ENCODE measurements around the gene RASGRF1. TPM values are rescaled to one million over a fixed set of nuclear protein-coding genes. Genes with fewer than 3 reads are reported as not detected.

The RASGRF1 gene
- total RNA-seq, 4 donors from 2014 or later, result 0.13 to 0.23 TPM; not detected in 2

DNA sequence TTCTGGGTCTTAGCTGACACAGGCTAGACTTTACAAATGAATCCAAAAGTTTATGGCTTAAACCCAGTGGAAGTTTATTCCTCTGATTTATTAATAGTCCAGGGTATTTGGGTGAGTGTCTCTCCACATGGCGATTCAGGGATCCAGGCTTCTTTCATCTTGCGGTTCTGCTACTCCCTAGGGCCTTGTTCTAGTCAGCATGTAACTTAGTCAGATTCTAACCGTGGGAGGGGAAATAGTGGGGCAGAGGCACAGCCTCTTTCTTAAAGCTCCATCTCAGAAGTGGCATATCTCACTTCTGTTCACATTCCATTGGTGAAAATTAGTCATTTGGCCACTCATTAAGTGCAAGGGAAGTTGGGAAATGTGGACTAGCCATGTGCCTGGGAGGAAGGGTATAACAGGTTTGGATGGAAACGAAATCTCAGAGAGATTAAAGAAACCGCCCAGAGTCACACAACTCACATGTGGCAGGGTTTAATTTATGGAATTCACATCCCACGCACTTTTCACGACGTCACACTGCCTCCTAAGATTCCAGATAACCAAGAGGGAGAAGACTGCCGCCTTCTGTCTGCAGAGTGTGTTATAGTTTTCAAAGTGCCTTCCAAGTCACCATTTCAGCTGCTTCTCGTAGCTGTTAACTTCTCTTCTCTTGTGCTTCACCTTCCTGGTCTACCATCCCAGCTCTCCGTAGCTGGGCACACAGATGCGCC is 11.4 kb upstream of the RASGRF1 start:
- Histone ChIP-seq H3K27ac (no peak overlapping the region), H3K4me1 (no peaks in the 10 kb centered on the region), H3K4me3 (no peak overlapping the region), H3K27me3 (peaks cover 84% of the 10 kb centered on the region), H3K9me3 (no peaks in the 10 kb centered on the region), H3K36me3 (no peaks in the 10 kb centered on the region)
- 72 to 78% methylated on average over 10 to 12 of the region's 12 CpGs for WGBS, 2 donors (ENCODE audit: low coverage in 1 of 2)
- ATAC-seq, result no peak
- TF ChIP-seq POLR2AphosphoS5 (IDR thresholded peaks at IDR 0.05) (no peak), POLR2A (IDR thresholded peaks at IDR 0.05) (no peak), EP300 (IDR thresholded peaks at IDR 0.05) (no peak)
- TF ChIP-seq, protein P1, sequence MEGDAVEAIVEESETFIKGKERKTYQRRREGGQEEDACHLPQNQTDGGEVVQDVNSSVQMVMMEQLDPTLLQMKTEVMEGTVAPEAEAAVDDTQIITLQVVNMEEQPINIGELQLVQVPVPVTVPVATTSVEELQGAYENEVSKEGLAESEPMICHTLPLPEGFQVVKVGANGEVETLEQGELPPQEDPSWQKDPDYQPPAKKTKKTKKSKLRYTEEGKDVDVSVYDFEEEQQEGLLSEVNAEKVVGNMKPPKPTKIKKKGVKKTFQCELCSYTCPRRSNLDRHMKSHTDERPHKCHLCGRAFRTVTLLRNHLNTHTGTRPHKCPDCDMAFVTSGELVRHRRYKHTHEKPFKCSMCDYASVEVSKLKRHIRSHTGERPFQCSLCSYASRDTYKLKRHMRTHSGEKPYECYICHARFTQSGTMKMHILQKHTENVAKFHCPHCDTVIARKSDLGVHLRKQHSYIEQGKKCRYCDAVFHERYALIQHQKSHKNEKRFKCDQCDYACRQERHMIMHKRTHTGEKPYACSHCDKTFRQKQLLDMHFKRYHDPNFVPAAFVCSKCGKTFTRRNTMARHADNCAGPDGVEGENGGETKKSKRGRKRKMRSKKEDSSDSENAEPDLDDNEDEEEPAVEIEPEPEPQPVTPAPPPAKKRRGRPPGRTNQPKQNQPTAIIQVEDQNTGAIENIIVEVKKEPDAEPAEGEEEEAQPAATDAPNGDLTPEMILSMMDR (IDR thresholded peaks at IDR 0.05), result no peak

DNA sequence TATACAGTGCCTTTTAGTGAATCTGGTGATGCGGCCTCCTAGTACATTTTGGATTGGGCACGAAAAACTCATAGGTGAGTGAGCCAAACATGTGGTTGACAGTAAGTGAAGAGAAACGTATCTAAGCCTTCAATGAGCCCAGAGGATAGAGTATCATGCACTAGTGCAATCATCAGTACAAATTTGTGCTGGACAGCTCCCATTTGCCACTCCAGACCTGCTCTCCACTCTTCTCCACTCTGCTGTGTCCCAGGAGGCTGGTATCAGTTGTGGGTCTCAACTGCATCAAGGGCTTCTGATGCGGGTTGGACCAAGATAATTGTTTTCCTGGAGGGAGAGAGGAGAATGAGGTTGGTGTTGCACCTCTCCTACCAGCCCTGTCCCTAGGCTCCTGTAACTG is 9.1 kb upstream of the RASGRF1 start:
- peaks cover 71% of the 10 kb centered on the region for H3K27me3 ChIP-seq
- no peaks in the 10 kb centered on the region for H3K36me3 ChIP-seq
- H3K9me3 ChIP-seq, result no peaks in the 10 kb centered on the region
- H3K27ac ChIP-seq, result no peak overlapping the region
- ATAC-seq, result no peak
- no peak overlapping the region for H3K4me3 ChIP-seq
- TF ChIP-seq POLR2A (IDR thresholded peaks at IDR 0.05) (no peak), EP300 (IDR thresholded peaks at IDR 0.05) (no peak)
- 0 to 75% methylated on average over 1 to 2 of the region's 4 CpGs for WGBS, 2 donors (ENCODE audit: low coverage in 1 of 2)
- no peaks in the 10 kb centered on the region for H3K4me1 ChIP-seq

DNA sequence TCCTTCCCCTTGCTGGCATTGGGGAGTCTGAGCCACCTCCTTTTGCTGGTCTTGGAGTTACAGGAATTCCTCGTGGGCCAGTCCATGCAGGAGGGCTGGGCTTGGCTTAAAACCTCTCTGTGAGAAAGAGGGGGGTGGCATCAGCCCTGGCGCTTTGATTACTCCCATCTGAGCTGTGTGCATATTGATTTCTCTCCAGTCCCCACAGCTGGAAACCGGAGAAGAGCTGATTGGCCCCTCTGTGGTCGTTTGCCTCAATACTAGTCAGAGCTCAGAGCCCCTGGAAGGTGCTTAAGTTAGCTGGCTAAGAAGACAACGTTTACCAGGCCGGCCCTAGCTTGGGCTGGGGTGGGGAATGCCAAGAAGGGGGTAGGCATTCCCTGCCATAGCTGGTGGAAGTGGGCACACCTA is 4.0 kb upstream of the RASGRF1 start:
- Histone ChIP-seq H3K4me1 (peaks cover 0 to 22% (median 15%) of the 10 kb centered on the region in 3 donors), H3K36me3 (no peaks in the 10 kb centered on the region), H3K27ac (no peak overlapping the region), H3K4me3 (no peak overlapping the region), H3K27me3 (peaks cover 77% of the 10 kb centered on the region), H3K9me3 (no peaks in the 10 kb centered on the region)
- TF ChIP-seq EP300 (IDR thresholded peaks at IDR 0.05) (no peak), POLR2AphosphoS5 (IDR thresholded peaks at IDR 0.05) (no peak), POLR2A (IDR thresholded peaks at IDR 0.05) (no peak)
- TF ChIP-seq, protein P1 (IDR thresholded peaks at IDR 0.05), result no peak
- ATAC-seq, result no peak
- 20% methylated on average over 1 of the region's 6 CpGs; no CpG with 5 or more reads in 1 of the 2 donors for WGBS, 2 donors (ENCODE audit: low coverage in 1 of 2)

DNA sequence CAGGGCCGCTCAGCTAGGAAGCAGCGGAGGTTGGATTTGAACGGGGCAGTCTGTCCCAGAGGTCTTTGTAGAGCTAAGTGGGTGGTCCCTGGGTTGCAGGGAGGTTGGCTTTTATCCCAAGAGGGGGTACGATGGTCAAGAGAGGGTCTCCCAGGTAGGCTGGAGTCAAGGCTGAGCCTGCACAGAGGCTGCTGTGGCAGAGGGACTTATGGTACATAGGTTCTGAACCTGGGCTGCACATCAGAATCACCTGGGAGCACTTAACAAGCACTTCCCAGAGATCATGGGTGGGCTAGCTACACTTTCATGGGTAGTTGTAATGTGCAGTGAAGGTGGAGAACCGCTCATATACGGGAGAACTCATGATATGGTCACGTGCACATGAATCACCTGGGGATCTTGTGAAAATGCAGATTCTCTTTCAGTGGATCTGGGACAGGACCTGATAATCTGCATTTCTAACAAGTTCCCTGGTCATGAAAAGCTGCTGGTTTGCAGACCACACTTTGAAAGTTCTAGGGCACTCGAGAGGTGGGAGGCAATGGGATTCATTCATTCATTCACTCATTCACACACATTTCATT is 2.9 kb upstream of the RASGRF1 start:
- TF ChIP-seq POLR2AphosphoS5 (IDR thresholded peaks at IDR 0.05) (no peak), POLR2A (IDR thresholded peaks at IDR 0.05) (no peak), EP300 (IDR thresholded peaks at IDR 0.05) (no peak)
- TF ChIP-seq, protein P1 (IDR thresholded peaks at IDR 0.05), result no peak
- 33% methylated on average over 4 of the region's 8 CpGs; no CpG with 5 or more reads in 1 of the 2 donors for WGBS, 2 donors (ENCODE audit: low coverage in 1 of 2)
- no peak overlapping the region for H3K27ac ChIP-seq
- H3K27me3 ChIP-seq, result peaks cover 77% of the 10 kb centered on the region
- peaks cover 0 to 28% (median 15%) of the 10 kb centered on the region in 3 donors for H3K4me1 ChIP-seq
- no peaks in the 10 kb centered on the region for H3K36me3 ChIP-seq
- no peak overlapping the region for H3K4me3 ChIP-seq
- ATAC-seq, result no peak
- no peaks in the 10 kb centered on the region for H3K9me3 ChIP-seq

DNA sequence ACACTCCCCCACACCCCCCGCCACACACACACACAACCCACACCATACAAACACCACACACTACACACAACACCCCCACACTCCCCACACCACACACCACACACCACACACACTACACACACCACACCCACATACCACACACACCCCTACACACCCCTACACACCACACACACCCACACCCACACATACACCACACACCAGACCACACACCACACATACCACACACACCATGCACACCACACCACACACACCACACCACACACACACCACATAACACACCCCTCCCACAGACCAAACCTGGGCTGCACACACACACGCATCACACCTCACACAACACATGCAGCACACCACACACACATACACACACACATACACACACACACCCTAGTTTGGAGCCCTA is 1.8 kb upstream of the RASGRF1 start:
- peaks cover 0 to 28% (median 15%) of the 10 kb centered on the region in 3 donors for H3K4me1 ChIP-seq
- TF ChIP-seq, protein P1 (IDR thresholded peaks at IDR 0.05), result no peak
- TF ChIP-seq POLR2AphosphoS5 (IDR thresholded peaks at IDR 0.05) (no peak), EP300 (IDR thresholded peaks at IDR 0.05) (no peak), POLR2A (IDR thresholded peaks at IDR 0.05) (no peak)
- no peak overlapping the region for H3K4me3 ChIP-seq
- no peaks in the 10 kb centered on the region for H3K9me3 ChIP-seq
- peaks cover 87% of the 10 kb centered on the region for H3K27me3 ChIP-seq
- WGBS, 2 donors (ENCODE audit: low coverage in 1 of 2), result 86% methylated on average over 1 of the region's 2 CpGs; no CpG with 5 or more reads in 1 of the 2 donors
- no peak overlapping the region for H3K27ac ChIP-seq
- no peak for ATAC-seq
- H3K36me3 ChIP-seq, result no peaks in the 10 kb centered on the region
